Thyroid gland (tissue), 4 donors: ENCODE measurements around the gene ARHGEF3. TPM values are rescaled to one million over a fixed set of nuclear protein-coding genes. Genes with fewer than 3 reads are reported as not detected.

Experiments used
- DNase-seq, 2 donors: peaks; one replicate each; pipeline ENCODE4 v3.0.0-alpha.2; 2019
- H3K27ac ChIP-seq, 3 donors: fragments of 200-600 bp; sonication (generic); 1 replicate in 2 of 3; 2 replicates in 1 of 3; pipeline ENCODE4 v1.5.1; 2016 to 2019; ENCODE audit warnings: mild to moderate bottlenecking in 1 of 3, moderate library complexity in 1 of 3
- H3K27me3 ChIP-seq: fragments of 200-600 bp; sonication (generic); one replicate; pipeline ENCODE4 v1.5.1; 2019
- H3K36me3 ChIP-seq, 2 donors: fragments of 200-600 bp; sonication (generic); one replicate each; pipeline ENCODE4 v1.5.1; 2016 to 2019
- H3K4me1 ChIP-seq, 2 donors: fragments of 200-600 bp; sonication (generic); one replicate each; pipeline ENCODE4 v1.5.1; 2017 to 2019
- H3K4me3 ChIP-seq, 3 donors: fragments of 200-600 bp; sonication (generic); replicated peaks in 1 of 3; 1 replicate in 2 of 3; 2 replicates in 1 of 3; pipeline ENCODE4 v1.5.1; 2016; ENCODE audit warnings: mild to moderate bottlenecking in 1 of 3
- H3K9me3 ChIP-seq: fragments of 200-600 bp; sonication (generic); one replicate; pipeline ENCODE4 v1.5.1; 2017
- CTCF ChIP-seq, 6 experiments: fragments of 200-600 bp in 3 of 6; fragments of 450-650 bp in 3 of 6; sonication (generic) in 3 of 6; IDR thresholded peaks; one replicate each; pipeline ENCODE4 v1.5.1; 2016 to 2019; ENCODE audit warnings: antibody characterized with exemption in 6 of 6, mild to moderate bottlenecking in 2 of 6, inconsistent platforms in 1 of 6, moderate library complexity in 1 of 6
- POLR2A ChIP-seq, 2 donors: fragments of 450-650 bp; IDR thresholded peaks; one replicate each; pipeline ENCODE4 v1.6.1; 2017; ENCODE audit warnings: antibody characterized with exemption in 2 of 2, mild to moderate bottlenecking in 2 of 2, moderate library complexity in 1 of 2
- WGBS, 2 donors: methylation state at CpG; one replicate each; pipeline ENCODE4 v1.1.5; 2017; 5-methylcytosine and 5-hydroxymethylcytosine counted together
- intact Hi-C: fragments of 100-400 bp; cut with DNase I; formaldehyde crosslinking; loops from one replicate; pipeline ENCODE4 v1.15.1; 2023
- total RNA-seq, 4 donors: library from RNA; depleted of rRNA; stranded (reverse); fragments of >200 nt; gene quantifications; one replicate each; pipeline ENCODE4 v1.2.3, GENCODE V29; 2016

ARHGEF3 gene
- total RNA-seq, 4 donors from 2014 or later, result 15.7 to 20.8 (median 18.8) TPM

- H3K9me3 ChIP-seq, result no peaks in the 10 kb centered on the region
- H3K27ac ChIP-seq, result no peak overlapping the region
- peaks cover 0 to 4% of the 10 kb centered on the region in 2 donors for H3K36me3 ChIP-seq
- 89 to 92% methylated on average over 16 of the region's 16 CpGs for WGBS, 2 donors
- no peak for TF ChIP-seq CTCF (IDR thresholded peaks at IDR 0.05)
- TF ChIP-seq POLR2A (IDR thresholded peaks at IDR 0.05), result no peak
- intact Hi-C loops, result no loop called here
- DNase-seq, result no peak
- H3K4me3 ChIP-seq, result no peak overlapping the region
- H3K4me1 ChIP-seq, result peaks cover 10 to 15% of the 10 kb centered on the region in 2 donors
- H3K27me3 ChIP-seq, result no peaks in the 10 kb centered on the region
These were observed 28.5 kb downstream of the ARHGEF3 start for GRCh38 chr3:56772952-56773938.

DNA sequence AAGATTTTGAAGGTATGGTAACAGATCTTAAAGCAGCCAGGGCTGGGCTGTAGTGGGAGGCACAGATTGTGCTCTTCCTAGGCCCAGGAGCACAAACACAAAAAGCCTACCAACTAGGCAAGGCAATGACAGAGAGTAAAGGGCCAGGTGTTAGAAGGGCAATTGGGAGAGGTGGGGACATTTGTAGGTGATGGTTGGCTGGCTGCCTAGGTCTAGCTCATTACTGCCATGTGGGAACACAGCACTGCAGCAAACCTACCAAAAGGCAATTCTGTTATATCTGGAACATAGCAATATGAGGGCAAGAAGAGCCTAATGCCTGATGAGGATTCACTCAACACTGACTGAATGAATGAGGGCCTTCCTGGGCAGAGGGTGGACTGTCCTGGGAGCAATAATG lies 30.4 kb downstream of the ARHGEF3 start:
- peaks cover 0 to 4% of the 10 kb centered on the region in 2 donors for H3K36me3 ChIP-seq
- no peaks in the 10 kb centered on the region for H3K27me3 ChIP-seq
- no peak for DNase-seq
- no peaks in the 10 kb centered on the region for H3K9me3 ChIP-seq
- H3K4me1 ChIP-seq, result peaks cover 10 to 12% of the 10 kb centered on the region in 2 donors
- H3K27ac ChIP-seq, result no peak overlapping the region
- H3K4me3 ChIP-seq, result no peak overlapping the region
- TF ChIP-seq POLR2A (IDR thresholded peaks at IDR 0.05) (no peak), CTCF (IDR thresholded peaks at IDR 0.05) (no peak)
- intact Hi-C loops, result no loop called here

DNA sequence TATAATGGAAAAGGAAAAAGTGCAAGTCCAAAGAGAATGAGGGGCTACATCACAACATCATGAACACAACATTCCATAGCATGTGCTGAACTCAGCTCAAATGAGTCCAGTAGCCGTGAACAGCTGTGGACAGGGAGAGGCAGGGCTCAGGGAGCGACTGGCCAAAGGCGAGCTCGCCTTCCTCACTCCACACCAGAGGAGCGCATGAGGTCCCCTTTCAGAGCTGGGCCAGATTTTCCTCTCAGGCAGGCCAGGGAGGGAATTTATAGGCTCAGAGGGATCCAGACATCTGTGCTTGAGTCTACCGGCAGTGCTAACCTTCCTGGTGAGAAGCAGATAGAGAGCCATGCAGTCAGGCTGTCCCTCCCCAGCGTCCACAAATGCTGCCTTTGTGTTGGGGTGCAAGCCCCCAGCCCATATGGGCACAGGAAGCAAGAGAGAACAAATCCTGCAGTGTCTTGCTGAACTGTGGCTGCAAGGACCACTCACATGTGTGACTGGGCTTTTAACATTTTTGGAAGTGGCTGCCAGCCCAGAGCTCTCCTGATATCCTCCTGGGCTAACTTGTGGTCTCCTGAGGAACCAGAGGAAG lies 32.5 kb downstream of the ARHGEF3 start:
- Histone ChIP-seq H3K36me3 (peaks cover 0 to 4% of the 10 kb centered on the region in 2 donors), H3K9me3 (no peaks in the 10 kb centered on the region), H3K4me1 (peaks cover 0 to 4% of the 10 kb centered on the region in 2 donors), H3K27ac (no peak overlapping the region), H3K4me3 (no peak overlapping the region), H3K27me3 (no peaks in the 10 kb centered on the region)
- no peak for DNase-seq
- intact Hi-C loops, result no loop called here
- WGBS, 2 donors, result 67 to 85% methylated on average over 6 to 7 of the region's 7 CpGs
- TF ChIP-seq CTCF (IDR thresholded peaks at IDR 0.05), result no peak
- TF ChIP-seq POLR2A (IDR thresholded peaks at IDR 0.05), result no peak

GRCh38 chr3:56764904-56765547 lies 36.7 kb downstream of the ARHGEF3 start:
- no peaks in the 10 kb centered on the region for H3K36me3 ChIP-seq
- 85 to 88% methylated on average over 6 of the region's 6 CpGs for WGBS, 2 donors
- H3K4me1 ChIP-seq, result peaks cover 8 to 13% of the 10 kb centered on the region in 2 donors
- no peak overlapping the region for H3K4me3 ChIP-seq
- DNase-seq, result no peak
- no peak overlapping the region for H3K27ac ChIP-seq
- intact Hi-C loops, result no loop called here
- H3K27me3 ChIP-seq, result no peaks in the 10 kb centered on the region
- no peak for TF ChIP-seq POLR2A (IDR thresholded peaks at IDR 0.05)
- no peak for TF ChIP-seq CTCF (IDR thresholded peaks at IDR 0.05)
- H3K9me3 ChIP-seq, result no peaks in the 10 kb centered on the region
